Lung (tissue), 12 donors: ENCODE results near the gene BMPR1B. TPM values are rescaled to one million over a fixed set of nuclear protein-coding genes. Genes with fewer than 3 reads are reported as not detected.

Source experiments
- ATAC-seq: fragments of 200-7000 bp; cut with Tn5 transposase; one replicate; pipeline ENCODE4 v1.9.1; 2020; ENCODE audit warnings: moderate number of reproducible peaks; ENCODE audit not compliant: insufficient read depth, low FRiP score
- DNase-seq, 3 donors: peaks; one replicate each; pipeline ENCODE4 v3.0.0-alpha.2; 2013 to 2017
- H3K27ac ChIP-seq, 2 donors: one replicate each; pipeline ENCODE4 v1.5.1; 2013; ENCODE audit warnings: mild to moderate bottlenecking in 2 of 2, moderate library complexity in 2 of 2, control low read depth in 1 of 2, inconsistent platforms in 1 of 2, low read depth in 1 of 2, low read length in 1 of 2
- H3K27me3 ChIP-seq, 3 donors: one replicate each; pipeline ENCODE4 v1.5.1; 2013; ENCODE audit warnings: low read length in 2 of 3; ENCODE audit not compliant: control insufficient read depth in 3 of 3, insufficient read depth in 3 of 3
- H3K36me3 ChIP-seq, 4 donors: one replicate each; pipeline ENCODE4 v1.5.1; 2013; ENCODE audit warnings: low read length in 4 of 4, mild to moderate bottlenecking in 1 of 4, moderate library complexity in 1 of 4; ENCODE audit not compliant: control insufficient read depth in 4 of 4, insufficient read depth in 4 of 4
- H3K4me1 ChIP-seq, 5 donors: one replicate each; pipeline ENCODE4 v1.5.1; 2013; ENCODE audit warnings: low read length in 5 of 5, mild to moderate bottlenecking in 2 of 5, moderate library complexity in 1 of 5; ENCODE audit not compliant: control insufficient read depth in 5 of 5, insufficient read depth in 5 of 5
- H3K4me3 ChIP-seq: one replicate; pipeline ENCODE4 v1.5.1; 2013; ENCODE audit warnings: mild to moderate bottlenecking, control low read depth, moderate library complexity
- H3K9ac ChIP-seq, 2 donors: one replicate each; pipeline ENCODE4 v1.5.1; 2013; ENCODE audit warnings: low read length in 2 of 2, control low read depth in 1 of 2; ENCODE audit not compliant: insufficient read depth in 1 of 2
- H3K9me3 ChIP-seq, 4 donors: one replicate each; pipeline ENCODE4 v1.5.1; 2013; ENCODE audit warnings: low read length in 3 of 4, mild to moderate bottlenecking in 1 of 4, moderate library complexity in 1 of 4; ENCODE audit not compliant: control insufficient read depth in 4 of 4, insufficient read depth in 3 of 4
- whole genome bisulfite sequencing, 2 donors: extraction: QIAGEN DNeasy Blood & Tissue Kit; methylation state at CpG; one replicate each; pipeline ENCODE4 v1.1.7; 2013; 5-methylcytosine and 5-hydroxymethylcytosine counted together
- polyA plus RNA-seq, 2 donors: library from polyadenylated mRNA; stranded (reverse); fragments of 200-250 nt; gene quantifications; one replicate each; pipeline ENCODE4 v1.2.1, GENCODE V29; 2013
- total RNA-seq, 2 donors: library from RNA; depleted of rRNA in 1 of 2; stranded (reverse); fragments of >200 nt in 1 of 2; gene quantifications; one replicate each; pipeline ENCODE4 v1.2.1, GENCODE V29; 2014 to 2021
- TF ChIP-seq, protein P1 (sequence below): IDR thresholded peaks from 2 replicates; pipeline ENCODE4 v1.5.1; 2012; ENCODE audit warnings: mild to moderate bottlenecking; ENCODE audit errors: control extremely low read depth, extremely low read depth
- donor health status: control.
- donor health status: control.
- donor health status: Bipolar disorder and iron deficiency.
- donor health status: healthy.
- donor health status: DM: yes; HTN: yes; CAD: no.

BMPR1B gene
- total and polyA plus RNA-seq, 4 donors: 0.65 to 7.3 (median 1.9) TPM

GRCh38 chr4:94765648-94766047 is 7.9 kb downstream of the BMPR1B start:
- no peaks in the 10 kb centered on the region for H3K9me3 ChIP-seq
- H3K27ac ChIP-seq: no peak overlapping the region
- 52 to 75% methylated on average over 4 of the region's 4 CpGs for WGBS, 2 donors
- H3K9ac ChIP-seq: no peak overlapping the region
- DNase-seq (no peak), ATAC-seq (no peak)
- TF ChIP-seq, protein P1, sequence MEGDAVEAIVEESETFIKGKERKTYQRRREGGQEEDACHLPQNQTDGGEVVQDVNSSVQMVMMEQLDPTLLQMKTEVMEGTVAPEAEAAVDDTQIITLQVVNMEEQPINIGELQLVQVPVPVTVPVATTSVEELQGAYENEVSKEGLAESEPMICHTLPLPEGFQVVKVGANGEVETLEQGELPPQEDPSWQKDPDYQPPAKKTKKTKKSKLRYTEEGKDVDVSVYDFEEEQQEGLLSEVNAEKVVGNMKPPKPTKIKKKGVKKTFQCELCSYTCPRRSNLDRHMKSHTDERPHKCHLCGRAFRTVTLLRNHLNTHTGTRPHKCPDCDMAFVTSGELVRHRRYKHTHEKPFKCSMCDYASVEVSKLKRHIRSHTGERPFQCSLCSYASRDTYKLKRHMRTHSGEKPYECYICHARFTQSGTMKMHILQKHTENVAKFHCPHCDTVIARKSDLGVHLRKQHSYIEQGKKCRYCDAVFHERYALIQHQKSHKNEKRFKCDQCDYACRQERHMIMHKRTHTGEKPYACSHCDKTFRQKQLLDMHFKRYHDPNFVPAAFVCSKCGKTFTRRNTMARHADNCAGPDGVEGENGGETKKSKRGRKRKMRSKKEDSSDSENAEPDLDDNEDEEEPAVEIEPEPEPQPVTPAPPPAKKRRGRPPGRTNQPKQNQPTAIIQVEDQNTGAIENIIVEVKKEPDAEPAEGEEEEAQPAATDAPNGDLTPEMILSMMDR: no peak
- H3K4me1 ChIP-seq: no peaks in the 10 kb centered on the region
- no peaks in the 10 kb centered on the region for H3K36me3 ChIP-seq
- no peak overlapping the region for H3K4me3 ChIP-seq
- H3K27me3 ChIP-seq: peaks cover 0 to 29% (median 29%) of the 10 kb centered on the region in 3 donors

- Histone ChIP-seq H3K27me3 (peaks cover 0 to 21% (median 18%) of the 10 kb centered on the region in 3 donors), H3K27ac (no peak overlapping the region), H3K9ac (no peak overlapping the region), H3K36me3 (no peaks in the 10 kb centered on the region), H3K9me3 (no peaks in the 10 kb centered on the region), H3K4me3 (no peak overlapping the region), H3K4me1 (no peaks in the 10 kb centered on the region)
- no peak for ATAC-seq
- TF ChIP-seq, protein P1: no peak
- WGBS, 2 donors: 79 to 82% methylated on average over 3 of the region's 3 CpGs
- DNase-seq: no peak
These were observed 9.1 kb downstream of the BMPR1B start for GRCh38 chr4:94766856-94767255.

GRCh38 chr4:94767446-94767845 is 9.7 kb downstream of the BMPR1B start:
- H3K4me1 ChIP-seq: no peaks in the 10 kb centered on the region
- H3K4me3 ChIP-seq: no peak overlapping the region
- no peak for DNase-seq
- no peak overlapping the region for H3K9ac ChIP-seq
- no peak overlapping the region for H3K27ac ChIP-seq
- 87 to 93% methylated on average over 1 of the region's 1 CpG for WGBS, 2 donors
- no peaks in the 10 kb centered on the region for H3K36me3 ChIP-seq
- H3K9me3 ChIP-seq: no peaks in the 10 kb centered on the region
- TF ChIP-seq, protein P1: no peak
- peaks cover 0 to 16% (median 13%) of the 10 kb centered on the region in 3 donors for H3K27me3 ChIP-seq
- no peak for ATAC-seq

- H3K9ac ChIP-seq: no peak overlapping the region
- ATAC-seq: no peak
- H3K4me3 ChIP-seq: no peak overlapping the region
- H3K27ac ChIP-seq: no peak overlapping the region
- no peaks in the 10 kb centered on the region for H3K27me3 ChIP-seq
- TF ChIP-seq, protein P1: no peak
- no peaks in the 10 kb centered on the region for H3K4me1 ChIP-seq
- 40 to 51% methylated on average over 1 of the region's 1 CpG for WGBS, 2 donors
- H3K9me3 ChIP-seq: peaks cover 0 to 11% (median 3%) of the 10 kb centered on the region in 4 donors
- no peaks in the 10 kb centered on the region for H3K36me3 ChIP-seq
- no peak for DNase-seq
These were observed 25.0 kb downstream of the BMPR1B start for GRCh38 chr4:94782707-94783106.
